Body of pancreas (tissue), 4 donors: ENCODE results near the gene TMBIM1.

Experiments
- CTCF ChIP-seq, 7 experiments: fragments of 450-650 bp in 4 of 7; fragments of 200-600 bp in 3 of 7; sonication (generic) in 3 of 7; IDR thresholded peaks; one replicate each; pipeline ENCODE4 v1.5.1; 2016 to 2019; ENCODE audit warnings: antibody characterized with exemption in 7 of 7
- POLR2A ChIP-seq, 3 donors: fragments of 450-650 bp; IDR thresholded peaks; one replicate each; pipeline ENCODE4 v1.6.1; 2016; ENCODE audit warnings: antibody characterized with exemption in 3 of 3, mild to moderate bottlenecking in 2 of 3

GRCh38 chr2:218317303-218317630 lies 25.0 kb upstream of the TMBIM1 start:
- no peak for TF ChIP-seq CTCF (IDR thresholded peaks at IDR 0.05)
- TF ChIP-seq POLR2A (IDR thresholded peaks at IDR 0.05): no peak
